Measurements from ENCODE around the gene RPL31.

DNA sequence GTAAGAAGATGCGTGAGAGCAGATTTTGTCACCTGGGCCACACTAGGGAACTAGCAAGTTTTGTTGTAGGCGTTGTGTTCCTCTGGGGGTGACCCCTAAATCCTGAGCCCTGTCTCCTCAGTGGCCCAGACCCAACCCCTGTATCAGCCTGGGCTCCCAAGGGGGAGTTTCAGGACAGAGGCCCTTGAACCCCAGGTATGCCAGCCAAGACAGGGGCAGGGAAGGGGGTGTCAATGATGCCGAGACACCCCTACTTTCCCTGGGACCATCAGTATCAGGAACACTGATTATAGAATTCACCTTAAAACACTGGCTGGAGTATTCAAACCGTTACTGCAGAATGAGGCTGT is 39.1 kb upstream of the RPL31 start:
- TF ChIP-seq POLR2A (IDR thresholded peaks at IDR 0.05) (no peak), CTCF (IDR thresholded peaks at IDR 0.05) (no peak), EP300 (IDR thresholded peaks at IDR 0.05) (no peak)
